MV-4-11 (cell line): ENCODE measurements around the gene TAB3.
"Not testable (repeated sequence)": the region's sequence is repeated elsewhere in the genome, so short reads cannot be mapped to it uniquely, and the experiment has no call there.

ENCODE experiments used
- DNase-seq: peaks from one replicate; lab custom pipeline; 2025; lab: John Stamatoyannopoulos, UW

The TAB3 gene

GRCh38 chrX:30812326-30812725, 76.7 kb downstream of the TAB3 start:
- peak; percentile 69 for DNase-seq

DNA sequence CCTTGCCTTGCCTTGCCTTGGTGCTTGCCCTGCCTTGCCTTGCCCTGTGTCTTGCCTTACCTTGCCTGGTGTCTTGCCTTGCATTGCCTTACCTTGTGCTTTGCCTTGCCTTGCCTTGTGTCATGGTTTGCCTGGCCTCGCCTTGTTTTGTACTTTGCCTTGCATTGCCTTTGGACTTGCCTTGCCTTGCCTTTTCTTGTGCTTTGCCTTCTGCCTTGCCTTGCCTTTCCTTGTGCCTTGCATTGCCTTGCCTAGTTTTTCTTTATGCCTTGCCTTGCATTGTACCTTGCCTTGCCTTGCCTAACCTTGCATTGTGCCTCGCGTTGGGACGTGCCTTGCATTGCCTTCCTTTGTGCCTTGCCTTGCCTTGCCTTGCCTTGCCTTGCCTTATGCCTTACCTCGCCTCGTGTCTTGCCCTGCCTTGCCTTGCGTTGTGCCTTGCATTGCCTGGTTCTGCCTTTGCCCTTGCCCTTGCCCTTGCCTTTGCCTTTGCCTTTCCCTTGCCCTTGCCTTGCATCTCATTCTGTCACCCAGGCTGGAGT, 82.8 kb downstream of the TAB3 start:
- DNase-seq: no peak

GRCh38 chrX:30804462-30804861, 84.6 kb downstream of the TAB3 start:
- no peak for DNase-seq

- no peak for DNase-seq
Measured at GRCh38 chrX:30800901-30801300, 88.2 kb downstream of the TAB3 start.

- no peak for DNase-seq
Measured at GRCh38 chrX:30799327-30799726, 89.7 kb downstream of the TAB3 start.

- DNase-seq: no peak
Measured at GRCh38 chrX:30798810-30799209, 90.2 kb downstream of the TAB3 start.

GRCh38 chrX:30797301-30797700, 91.8 kb downstream of the TAB3 start:
- DNase-seq: not testable (repeated sequence)

DNA sequence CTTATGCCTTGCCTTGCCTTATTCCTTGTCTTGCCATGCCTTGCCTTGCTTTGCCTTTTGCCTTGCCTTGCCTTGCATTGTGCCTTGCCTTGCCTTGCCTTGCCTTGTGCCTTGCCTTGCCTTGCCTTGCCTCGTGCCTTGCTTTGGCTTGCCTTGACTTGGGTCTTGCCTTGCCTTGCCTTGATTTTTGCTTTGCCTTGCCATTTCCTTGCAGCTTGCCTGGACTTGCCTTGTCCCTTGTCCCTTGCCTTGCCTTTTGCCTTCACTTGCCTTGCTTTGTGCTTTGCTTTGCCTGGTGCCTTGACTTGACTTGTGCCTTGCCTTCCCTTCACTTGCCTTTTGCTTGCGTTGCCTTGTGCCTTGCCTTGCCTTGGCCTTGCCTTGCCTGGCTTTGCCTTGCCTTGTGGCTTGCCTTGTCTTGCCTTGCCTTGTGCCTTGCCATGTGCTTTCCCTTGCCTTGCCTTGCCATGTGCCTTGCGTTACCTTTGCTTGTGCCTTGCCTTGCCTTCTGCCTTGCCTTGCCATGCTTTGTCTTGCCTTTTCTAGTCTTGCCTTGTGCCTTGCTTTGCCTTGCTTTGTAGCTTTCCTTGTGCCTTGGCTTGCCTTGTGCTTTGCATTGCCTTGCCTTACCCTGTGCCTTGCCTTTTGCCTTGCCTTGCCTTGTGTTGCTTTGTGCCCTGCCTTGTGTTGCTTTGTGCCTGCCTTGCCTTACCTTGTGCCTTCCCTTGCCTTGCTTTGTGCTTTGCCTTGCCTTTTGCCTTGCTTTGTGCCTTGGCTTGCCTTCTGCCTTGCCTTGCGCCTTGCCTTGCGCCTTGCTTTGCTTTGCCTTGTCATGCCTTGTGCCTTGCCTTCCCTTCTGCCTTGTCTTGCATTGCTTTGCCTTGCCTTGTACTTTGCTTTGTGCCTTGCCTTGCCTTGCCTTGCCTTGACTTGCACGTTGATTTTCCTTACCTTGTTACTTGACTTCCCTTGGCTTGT, 92.8 kb downstream of the TAB3 start:
- DNase-seq: no peak

DNA sequence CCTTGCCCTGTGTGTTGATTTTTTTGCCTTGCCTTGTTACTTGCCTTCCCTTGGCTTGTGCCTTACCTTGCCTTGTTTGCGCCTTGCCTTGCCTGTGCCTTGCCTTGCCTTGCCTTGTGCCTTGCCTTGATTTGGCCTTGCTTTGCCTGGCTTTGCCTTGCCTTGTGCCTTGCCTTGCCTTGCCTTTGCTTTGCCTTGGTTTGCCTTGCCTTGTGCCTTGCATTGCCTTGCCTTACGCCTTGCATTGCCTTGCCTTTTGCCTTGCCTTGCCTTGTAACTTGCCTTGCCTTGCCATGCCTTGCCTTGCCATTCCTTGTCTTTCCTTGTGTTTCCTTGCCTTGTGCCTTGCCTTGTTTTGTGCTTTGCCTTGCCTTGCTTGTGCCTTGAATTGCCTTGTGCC, 94.6 kb downstream of the TAB3 start:
- no peak for DNase-seq

- no peak for DNase-seq
Measured at GRCh38 chrX:30793767-30794103, 95.3 kb downstream of the TAB3 start.

DNA sequence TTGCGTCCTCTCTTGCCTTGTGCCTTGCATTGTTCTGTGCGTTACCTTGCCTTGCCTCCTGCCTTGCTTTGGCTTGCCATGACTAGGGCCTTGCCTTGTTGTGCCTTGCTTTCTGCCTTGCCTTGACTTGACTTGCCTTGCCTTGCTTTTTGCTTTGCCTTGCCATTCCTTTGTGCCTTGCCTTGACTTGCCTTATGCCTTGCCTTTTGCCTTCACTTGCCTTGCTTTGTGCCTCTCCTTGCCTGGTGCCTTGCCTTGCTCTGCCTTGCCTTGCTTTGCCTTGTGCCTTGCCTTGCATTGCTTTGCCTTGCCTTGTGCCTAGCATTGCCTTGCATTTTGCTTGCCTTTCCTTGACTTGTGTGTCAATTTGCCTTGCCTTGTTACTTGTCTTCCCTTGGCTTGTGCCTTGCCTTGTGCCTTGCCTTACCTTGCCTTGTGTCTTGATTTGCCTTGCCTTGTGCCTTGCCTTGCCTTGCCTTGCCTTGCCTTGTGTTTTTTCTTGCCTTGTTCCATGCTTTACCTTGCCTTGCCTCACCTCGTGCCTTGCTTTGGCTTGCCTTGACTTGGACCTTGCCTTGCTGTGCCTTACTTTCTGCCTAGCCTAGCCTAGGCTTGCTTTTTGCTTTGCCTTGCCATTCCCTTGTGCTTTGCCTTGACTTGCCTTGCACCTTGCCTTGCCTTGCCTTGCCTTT, 95.8 kb downstream of the TAB3 start:
- no peak for DNase-seq

DNA sequence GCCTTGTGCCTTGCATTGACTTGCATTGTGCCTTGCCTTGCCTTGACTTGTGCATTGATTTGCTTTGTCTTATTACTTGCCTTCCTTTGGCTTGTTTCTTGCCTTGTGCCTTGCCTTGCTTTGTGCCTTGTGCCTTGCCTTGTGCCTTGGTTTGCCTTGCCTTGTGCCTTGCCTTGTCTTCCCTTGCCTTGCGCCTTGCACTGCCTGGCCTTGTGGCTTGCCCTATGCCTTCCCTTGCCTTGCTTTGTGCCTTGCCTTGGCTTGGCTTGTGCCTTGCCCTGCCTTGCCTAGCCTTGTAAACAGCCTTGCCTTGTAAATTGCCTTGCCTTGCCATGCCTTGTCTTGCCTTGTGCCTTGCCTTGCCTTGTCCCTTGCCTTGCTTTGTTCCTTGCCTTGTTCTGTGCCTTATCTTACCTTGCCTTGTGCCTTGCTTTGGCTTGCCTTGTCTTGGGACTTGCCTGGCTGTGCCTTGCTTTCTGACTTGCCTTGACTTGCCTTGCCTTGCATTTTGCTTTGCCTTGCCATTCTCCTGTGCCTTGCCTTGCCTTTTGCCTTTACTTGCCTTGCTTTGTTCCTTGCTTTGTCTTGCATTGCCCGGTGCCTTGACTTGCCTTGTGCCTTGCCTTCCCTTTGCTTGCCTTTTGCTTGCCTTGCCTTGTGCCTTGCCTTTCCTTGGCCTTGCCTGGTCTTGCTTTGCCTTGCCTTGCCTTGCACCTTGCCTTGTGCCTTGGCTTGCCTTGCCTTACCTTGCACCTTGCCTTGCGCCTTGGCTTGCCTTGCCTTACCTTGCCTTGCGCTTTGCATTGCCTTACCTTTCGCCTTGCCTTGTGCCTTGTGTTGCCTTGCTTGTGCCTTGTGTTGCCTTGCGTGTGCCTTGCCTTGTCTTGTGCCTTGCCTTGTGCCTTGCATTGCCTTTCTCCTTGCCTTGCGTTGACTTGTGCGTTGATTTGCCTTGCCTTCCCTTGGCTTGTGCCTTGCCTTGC, 97.5 kb downstream of the TAB3 start:
- no peak for DNase-seq

- DNase-seq: no peak
Measured at GRCh38 chrX:30787012-30787411, 102.0 kb downstream of the TAB3 start.

DNA sequence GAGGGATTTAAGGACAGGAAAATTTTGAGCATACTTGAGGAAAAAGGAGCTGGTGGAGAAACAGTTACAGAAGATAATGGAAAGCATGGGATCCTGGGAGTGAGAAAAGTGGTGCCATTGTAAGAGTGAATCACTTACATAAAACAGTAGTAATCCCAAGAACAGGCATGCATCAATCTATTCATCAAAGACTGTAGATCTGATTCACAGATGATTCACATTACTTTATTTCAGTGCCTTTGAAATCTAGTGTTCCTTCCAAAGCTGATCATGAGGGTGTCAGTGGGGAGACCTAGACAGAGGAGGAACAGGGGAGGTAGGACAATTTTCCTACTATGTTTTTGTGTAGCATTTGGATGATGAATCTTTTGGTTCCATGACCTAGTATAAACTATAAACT, 102.7 kb downstream of the TAB3 start:
- DNase-seq: no peak

DNA sequence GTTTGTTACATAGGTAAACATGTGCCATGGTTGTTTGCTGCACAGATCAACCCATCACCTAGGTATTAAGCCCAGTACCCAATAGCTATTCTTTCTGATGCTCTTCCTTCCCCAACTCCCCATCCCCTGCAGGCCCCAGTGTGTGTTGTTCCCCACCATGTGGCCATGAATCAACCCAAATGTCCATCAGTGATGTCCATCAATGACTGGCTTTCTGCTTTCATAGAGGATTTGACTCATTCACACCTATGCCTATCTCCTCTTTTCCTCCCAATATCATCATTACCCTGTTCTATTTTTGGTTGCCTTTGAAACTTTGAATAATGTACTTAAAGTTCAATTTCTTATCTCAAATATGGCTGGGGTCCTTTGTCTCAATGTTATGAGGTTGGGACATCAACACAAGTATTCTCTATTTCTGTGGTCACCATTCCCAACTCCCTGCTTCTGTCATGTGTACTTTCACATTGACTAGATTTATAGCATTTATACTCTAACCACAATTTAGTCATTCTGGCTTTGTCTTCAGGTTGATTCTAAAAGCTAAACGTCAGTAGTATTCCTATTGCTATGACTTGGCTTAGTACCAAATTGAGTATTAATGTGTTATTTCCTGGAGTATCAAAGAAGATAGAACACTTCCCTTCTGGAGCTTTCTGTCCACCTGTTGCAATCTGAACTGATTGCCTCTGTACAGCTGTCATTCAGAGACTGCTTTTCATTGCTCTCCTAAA, 107.2 kb downstream of the TAB3 start:
- DNase-seq: no peak

GRCh38 chrX:30779453-30780030, 109.5 kb downstream of the TAB3 start:
- no peak for DNase-seq

DNA sequence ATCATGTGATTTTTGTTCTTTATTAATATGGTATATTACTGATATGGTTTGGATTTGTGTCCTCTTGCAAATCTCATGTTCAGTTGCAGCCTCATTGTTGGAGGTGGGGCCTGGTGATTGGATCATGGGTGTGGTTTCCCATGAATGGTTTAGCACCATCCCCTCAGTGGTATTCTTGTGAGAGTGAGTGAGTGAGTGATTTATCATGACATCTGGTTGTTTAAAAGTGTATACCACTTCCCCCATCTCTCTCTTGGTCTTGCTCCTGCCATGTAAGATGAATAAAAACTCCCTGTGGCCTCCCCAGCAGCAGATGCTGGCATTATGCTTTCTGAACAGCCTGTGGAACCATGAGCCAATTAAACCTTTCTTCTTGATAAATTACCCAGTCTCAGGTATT, 111.5 kb downstream of the TAB3 start:
- peak; percentile 3 for DNase-seq
